Uterus (tissue), 4 donors: ENCODE data around the gene PFKL. TPM values are rescaled to one million over a fixed set of nuclear protein-coding genes. Genes with fewer than 3 reads are reported as not detected.

Source experiments
- DNase-seq, 2 donors: peaks; one replicate each; pipeline ENCODE4 v3.0.0-alpha.2; 2019 to 2020
- H3K27ac ChIP-seq, 2 donors: fragments of 200-600 bp; sonication (generic); 1 replicate in 1 of 2; 2 replicates in 1 of 2; pipeline ENCODE4 v1.5.1; 2016 to 2018
- H3K27me3 ChIP-seq, 2 donors: fragments of 200-600 bp; sonication (generic); one replicate each; pipeline ENCODE4 v1.5.1; 2018 to 2019; ENCODE audit warnings: control low read depth in 1 of 2
- H3K36me3 ChIP-seq, 2 donors: fragments of 200-600 bp; sonication (generic); one replicate each; pipeline ENCODE4 v1.5.1; 2019; ENCODE audit warnings: control low read depth in 1 of 2
- H3K4me1 ChIP-seq, 2 donors: fragments of 200-600 bp; sonication (generic); one replicate each; pipeline ENCODE4 v1.5.1; 2018 to 2019; ENCODE audit warnings: control low read depth in 1 of 2
- H3K4me3 ChIP-seq, 2 donors: fragments of 200-600 bp; sonication (generic); 1 replicate in 1 of 2; 2 replicates in 1 of 2; pipeline ENCODE4 v1.5.1; 2018 to 2019; ENCODE audit warnings: mild to moderate bottlenecking in 1 of 2
- H3K9me3 ChIP-seq, 2 donors: fragments of 200-600 bp; sonication (generic); one replicate each; pipeline ENCODE4 v1.5.1; 2019; ENCODE audit warnings: control low read depth in 1 of 2
- CTCF ChIP-seq, 4 experiments: fragments of 200-600 bp in 2 of 4; fragments of 450-650 bp in 2 of 4; sonication (generic) in 2 of 4; IDR thresholded peaks; one replicate each; pipeline ENCODE4 v1.5.1; 2016 to 2019; ENCODE audit warnings: antibody characterized with exemption in 4 of 4, mild to moderate bottlenecking in 2 of 4, moderate library complexity in 1 of 4
- POLR2A ChIP-seq, 2 donors: fragments of 450-650 bp; IDR thresholded peaks; one replicate each; pipeline ENCODE4 v1.6.1; 2016; ENCODE audit warnings: antibody characterized with exemption in 2 of 2, mild to moderate bottlenecking in 1 of 2, moderate library complexity in 1 of 2
- intact Hi-C: fragments of 100-400 bp; cut with DNase I; formaldehyde crosslinking; loops from one replicate; pipeline ENCODE4 v1.15.1; 2023; ENCODE audit warnings: low total_unique reads
- total RNA-seq, 4 donors: library from RNA; depleted of rRNA in 3 of 4; stranded (reverse); fragments of >200 nt in 3 of 4; gene quantifications; one replicate each; pipeline versions ENCODE4 v1.1.0 to v1.2.4, GENCODE V29; 2014 to 2023
- donor health status: DM: yes; HTN: yes; CAD: no.

Gene PFKL
- total RNA-seq, 4 donors from 2014 or later = 36.5 to 144 (median 75.4) TPM

- TF ChIP-seq POLR2A (IDR thresholded peaks at IDR 0.05) = no peak
- TF ChIP-seq CTCF (IDR thresholded peaks at IDR 0.05) = no peak
- no peak overlapping the region for H3K27ac ChIP-seq
- no peaks in the 10 kb centered on the region for H3K4me1 ChIP-seq
- no peak for DNase-seq
- H3K36me3 ChIP-seq = no peaks in the 10 kb centered on the region
- intact Hi-C loops = no loop called here
- H3K9me3 ChIP-seq = no peaks in the 10 kb centered on the region
- no peaks in the 10 kb centered on the region for H3K27me3 ChIP-seq
- no peak overlapping the region for H3K4me3 ChIP-seq
Observed at GRCh38 chr21:44332383-44332782, 32.5 kb downstream of the PFKL start.

- H3K4me1 ChIP-seq = no peaks in the 10 kb centered on the region
- no peaks in the 10 kb centered on the region for H3K9me3 ChIP-seq
- no peaks in the 10 kb centered on the region for H3K27me3 ChIP-seq
- TF ChIP-seq POLR2A (IDR thresholded peaks at IDR 0.05) (no peak), CTCF (IDR thresholded peaks at IDR 0.05) (no peak)
- H3K36me3 ChIP-seq = no peaks in the 10 kb centered on the region
- intact Hi-C loops = no loop called here
- H3K4me3 ChIP-seq = no peak overlapping the region
- H3K27ac ChIP-seq = no peak overlapping the region
- DNase-seq = no peak
Observed at GRCh38 chr21:44332965-44333364, 33.1 kb downstream of the PFKL start.

- intact Hi-C loops = no loop called here
- Histone ChIP-seq H3K4me1 (no peaks in the 10 kb centered on the region), H3K27ac (no peak overlapping the region), H3K27me3 (no peaks in the 10 kb centered on the region), H3K36me3 (no peaks in the 10 kb centered on the region), H3K4me3 (no peak overlapping the region), H3K9me3 (no peaks in the 10 kb centered on the region)
- DNase-seq = no peak
- no peak for TF ChIP-seq POLR2A (IDR thresholded peaks at IDR 0.05)
- no peak for TF ChIP-seq CTCF (IDR thresholded peaks at IDR 0.05)
Observed at GRCh38 chr21:44333509-44334328, 33.9 kb downstream of the PFKL start.

- Histone ChIP-seq H3K36me3 (no peaks in the 10 kb centered on the region), H3K4me3 (no peak overlapping the region)
Observed at GRCh38 chr21:44334329-44335030, 34.6 kb downstream of the PFKL start.

More at GRCh38 chr21:44334329-44335030, 34.6 kb downstream of the PFKL start:
- intact Hi-C loops = no loop called here
- H3K9me3 ChIP-seq = no peaks in the 10 kb centered on the region
- H3K4me1 ChIP-seq = no peaks in the 10 kb centered on the region
- H3K27ac ChIP-seq = no peak overlapping the region
- no peaks in the 10 kb centered on the region for H3K27me3 ChIP-seq
- no peak for DNase-seq
- TF ChIP-seq POLR2A (IDR thresholded peaks at IDR 0.05) = no peak
- TF ChIP-seq CTCF (IDR thresholded peaks at IDR 0.05) = no peak
